ENCODE data around the gene NETO2.
"Not testable (repeated sequence)": the region's sequence is repeated elsewhere in the genome, so short reads cannot be mapped to it uniquely, and the experiment has no call there.

DNA sequence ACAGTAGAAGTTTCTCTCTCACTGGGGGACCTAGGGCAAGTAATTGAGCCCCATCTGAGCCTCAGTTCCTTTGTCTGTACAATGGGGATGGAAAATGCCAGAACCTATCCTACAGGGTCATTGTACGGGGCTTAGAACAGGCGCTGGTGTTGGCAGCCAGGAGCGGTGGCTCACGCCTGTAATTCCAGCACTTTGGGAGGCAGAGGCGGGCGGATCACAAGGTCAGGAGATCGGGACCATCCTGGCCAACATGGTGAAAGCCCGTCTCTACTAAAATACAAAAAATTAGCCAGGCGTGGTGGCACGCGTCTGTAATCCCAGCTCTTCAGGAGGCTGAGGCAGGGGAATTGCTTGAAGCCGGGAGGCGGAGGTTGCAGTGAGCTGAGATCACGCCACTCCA is 87.7 kb downstream of the NETO2 start:
- TF ChIP-seq, protein P1, sequence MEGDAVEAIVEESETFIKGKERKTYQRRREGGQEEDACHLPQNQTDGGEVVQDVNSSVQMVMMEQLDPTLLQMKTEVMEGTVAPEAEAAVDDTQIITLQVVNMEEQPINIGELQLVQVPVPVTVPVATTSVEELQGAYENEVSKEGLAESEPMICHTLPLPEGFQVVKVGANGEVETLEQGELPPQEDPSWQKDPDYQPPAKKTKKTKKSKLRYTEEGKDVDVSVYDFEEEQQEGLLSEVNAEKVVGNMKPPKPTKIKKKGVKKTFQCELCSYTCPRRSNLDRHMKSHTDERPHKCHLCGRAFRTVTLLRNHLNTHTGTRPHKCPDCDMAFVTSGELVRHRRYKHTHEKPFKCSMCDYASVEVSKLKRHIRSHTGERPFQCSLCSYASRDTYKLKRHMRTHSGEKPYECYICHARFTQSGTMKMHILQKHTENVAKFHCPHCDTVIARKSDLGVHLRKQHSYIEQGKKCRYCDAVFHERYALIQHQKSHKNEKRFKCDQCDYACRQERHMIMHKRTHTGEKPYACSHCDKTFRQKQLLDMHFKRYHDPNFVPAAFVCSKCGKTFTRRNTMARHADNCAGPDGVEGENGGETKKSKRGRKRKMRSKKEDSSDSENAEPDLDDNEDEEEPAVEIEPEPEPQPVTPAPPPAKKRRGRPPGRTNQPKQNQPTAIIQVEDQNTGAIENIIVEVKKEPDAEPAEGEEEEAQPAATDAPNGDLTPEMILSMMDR (IDR thresholded peaks at IDR 0.05): not testable (repeated sequence)
- not testable (repeated sequence) for TF ChIP-seq POLR2A (IDR thresholded peaks at IDR 0.05)
